AG04449 (cell line): ENCODE results near the gene ZFP36L2.

Experiments
- CTCF ChIA-PET: fragments of 350-600 bp; formaldehyde crosslinking; extraction: SDS; loops from one replicate; lab custom pipeline; 2021; ENCODE audit warnings: antibody characterized with exemption; lab: Yijun Ruan, JAX
- POLR2A ChIA-PET: fragments of 400-600, 350-600 bp; formaldehyde crosslinking; extraction: SDS; loops from one replicate; lab custom pipeline; 2020; ENCODE audit warnings: antibody characterized with exemption, inconsistent platforms; lab: Yijun Ruan, JAX
- DNase-seq: peaks from one replicate; pipeline ENCODE4 v3.0.0-alpha.2; 2010; ENCODE audit warnings: low read depth, low spot score
- H3K4me3 ChIP-seq: 2 replicates; pipeline ENCODE4 v1.5.1; 2011; ENCODE audit warnings: low read depth, mild to moderate bottlenecking, control low read depth, low read length
- TF ChIP-seq, protein P1 (sequence below): IDR thresholded peaks from one replicate; pipeline ENCODE4 v1.5.1; 2011; ENCODE audit warnings: mild to moderate bottlenecking, moderate library complexity, low read length, control low read depth, inconsistent platforms; ENCODE audit not compliant: insufficient read depth; ENCODE audit errors: missing control alignments

Gene ZFP36L2

DNA sequence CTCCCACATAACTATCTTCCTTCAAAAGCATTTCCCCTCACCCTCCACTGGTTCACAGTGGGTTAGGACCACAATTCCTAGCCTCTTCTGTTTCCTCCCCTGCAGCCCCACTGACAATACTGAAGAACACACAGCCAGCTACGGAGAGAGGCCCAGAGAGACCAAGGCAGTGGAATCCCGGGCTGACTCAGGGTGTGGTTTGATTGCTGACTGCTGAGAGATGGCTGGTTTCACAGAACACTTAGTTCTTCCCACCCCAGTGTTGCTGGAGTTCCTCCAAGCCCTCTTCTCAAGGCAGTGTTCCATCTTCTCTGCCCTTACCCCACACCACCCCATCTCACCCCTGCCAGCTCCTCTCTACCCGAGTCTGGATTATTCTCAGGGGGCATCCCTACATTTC lies 43.3 kb upstream of the ZFP36L2 start:
- no peak for DNase-seq
- POLR2A ChIA-PET, result interaction anchor here (1.0 kb wide), 1 partner anchor 157 kb away, joined by 3 read pairs; no protein-coding TSS in a partner anchor
- CTCF ChIA-PET, result interaction anchor here (1.3 to 3.1 kb wide), 4 partner anchors 26 to 215 kb away, joined by 4 to 12 read pairs (median 7); no protein-coding TSS in a partner anchor
- no peak overlapping the region for H3K4me3 ChIP-seq
- TF ChIP-seq, protein P1, sequence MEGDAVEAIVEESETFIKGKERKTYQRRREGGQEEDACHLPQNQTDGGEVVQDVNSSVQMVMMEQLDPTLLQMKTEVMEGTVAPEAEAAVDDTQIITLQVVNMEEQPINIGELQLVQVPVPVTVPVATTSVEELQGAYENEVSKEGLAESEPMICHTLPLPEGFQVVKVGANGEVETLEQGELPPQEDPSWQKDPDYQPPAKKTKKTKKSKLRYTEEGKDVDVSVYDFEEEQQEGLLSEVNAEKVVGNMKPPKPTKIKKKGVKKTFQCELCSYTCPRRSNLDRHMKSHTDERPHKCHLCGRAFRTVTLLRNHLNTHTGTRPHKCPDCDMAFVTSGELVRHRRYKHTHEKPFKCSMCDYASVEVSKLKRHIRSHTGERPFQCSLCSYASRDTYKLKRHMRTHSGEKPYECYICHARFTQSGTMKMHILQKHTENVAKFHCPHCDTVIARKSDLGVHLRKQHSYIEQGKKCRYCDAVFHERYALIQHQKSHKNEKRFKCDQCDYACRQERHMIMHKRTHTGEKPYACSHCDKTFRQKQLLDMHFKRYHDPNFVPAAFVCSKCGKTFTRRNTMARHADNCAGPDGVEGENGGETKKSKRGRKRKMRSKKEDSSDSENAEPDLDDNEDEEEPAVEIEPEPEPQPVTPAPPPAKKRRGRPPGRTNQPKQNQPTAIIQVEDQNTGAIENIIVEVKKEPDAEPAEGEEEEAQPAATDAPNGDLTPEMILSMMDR, result no peak

DNA sequence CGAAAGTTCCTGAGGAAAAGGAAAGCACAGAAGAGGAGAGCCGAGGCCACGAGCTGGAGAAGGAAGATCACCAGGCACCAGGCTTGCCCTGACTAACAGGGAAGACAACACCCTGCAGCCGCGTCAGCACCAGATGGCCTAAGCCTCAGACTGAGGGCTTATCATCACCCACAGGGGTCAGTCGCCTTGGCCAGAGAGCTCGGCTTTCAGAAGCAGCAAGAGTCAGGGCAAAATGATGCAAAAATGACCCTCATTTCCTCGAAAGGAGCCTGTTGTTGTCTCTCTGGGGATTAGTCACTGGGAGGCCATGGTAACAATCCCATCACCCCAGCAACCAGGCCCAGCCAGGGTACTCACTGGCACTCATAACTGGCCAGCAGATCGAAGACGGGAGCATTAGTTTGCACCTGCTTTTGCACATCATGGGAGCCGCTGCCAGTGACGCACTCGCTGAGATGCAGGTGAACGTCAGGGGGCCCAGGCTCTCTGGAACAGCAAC lies 42.7 kb upstream of the ZFP36L2 start:
- DNase-seq, result peak; percentile 52
- ChIA-PET CTCF (interaction anchor here (1.3 to 3.1 kb wide), 4 partner anchors 25 to 216 kb away, joined by 4 to 12 read pairs (median 7); no protein-coding TSS in a partner anchor), POLR2A (interaction anchor here (1.0 kb wide), 1 partner anchor 157 kb away, joined by 3 read pairs; no protein-coding TSS in a partner anchor)
- TF ChIP-seq, protein P1, result no peak
- H3K4me3 ChIP-seq, result no peak overlapping the region

DNA sequence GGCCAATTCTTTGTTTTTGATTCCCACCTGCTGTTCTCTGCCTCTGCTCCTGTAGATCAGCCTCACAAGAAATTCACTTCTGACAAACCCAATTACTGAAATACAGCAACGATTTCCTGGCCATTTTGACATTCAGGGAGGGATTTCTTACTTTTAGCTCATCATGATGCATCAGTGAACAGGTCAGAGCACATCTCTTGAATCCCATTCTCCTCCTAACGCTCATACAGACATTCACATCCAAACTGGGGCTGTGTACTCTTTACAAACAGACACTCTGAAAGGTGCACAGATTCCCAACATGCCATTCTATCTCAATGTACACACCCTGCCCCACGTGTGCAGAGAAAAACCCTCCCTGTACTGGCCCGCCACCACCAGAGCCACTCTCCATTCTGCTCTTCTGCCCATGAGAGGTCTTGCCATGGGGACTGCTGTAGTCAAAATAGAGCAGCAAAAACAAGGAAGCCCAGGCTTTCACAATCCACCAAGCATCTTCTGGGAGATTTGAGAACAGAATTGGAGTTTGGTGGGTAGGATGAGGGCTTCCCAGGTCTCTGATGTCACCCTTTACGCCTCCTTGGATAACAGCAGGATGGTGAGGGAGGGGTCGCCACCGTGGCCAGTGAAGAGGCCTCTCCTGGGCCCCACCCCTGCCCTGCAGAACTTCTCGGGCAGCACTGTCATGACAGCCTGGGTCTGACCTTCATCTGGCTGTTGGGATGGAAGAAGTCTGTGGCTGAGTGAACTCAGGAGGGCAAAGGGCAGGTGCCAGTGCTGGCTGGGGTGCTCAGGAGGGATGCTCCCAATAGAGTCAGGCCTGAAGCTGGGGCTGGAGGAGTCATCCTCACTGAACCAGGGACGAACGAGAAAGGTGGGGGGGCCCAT lies 41.9 kb upstream of the ZFP36L2 start:
- H3K4me3 ChIP-seq, result no peak overlapping the region
- ChIA-PET POLR2A (interaction anchor here (1.0 kb wide), 1 partner anchor 158 kb away, joined by 3 read pairs; no protein-coding TSS in a partner anchor), CTCF (interaction anchor here (0.7 to 3.1 kb wide), 4 partner anchors 39 to 217 kb away, joined by 3 to 12 read pairs (median 10); no protein-coding TSS in a partner anchor)
- no peak for DNase-seq
- TF ChIP-seq, protein P1, result no peak

DNA sequence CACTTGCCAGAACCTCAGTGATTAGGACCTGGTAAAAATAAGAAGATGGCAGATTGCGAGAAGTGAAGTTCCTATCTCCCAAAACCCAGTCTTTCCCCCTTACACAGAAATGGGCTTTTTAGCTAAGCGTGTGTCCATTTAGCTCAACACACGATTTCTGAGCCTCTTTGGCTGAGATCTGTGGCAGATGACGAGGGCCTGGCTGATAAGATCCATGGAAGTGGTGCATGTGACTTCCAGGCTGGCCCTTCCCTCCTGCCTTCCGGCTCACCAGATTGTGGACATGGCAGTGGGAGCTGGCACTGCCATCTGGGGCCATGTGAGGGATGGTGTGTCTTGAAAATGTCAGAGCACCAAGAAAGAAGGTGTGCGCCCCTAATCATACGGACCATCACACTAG lies 41.0 kb upstream of the ZFP36L2 start:
- no peak for DNase-seq
- CTCF ChIA-PET, result interaction anchor here (0.7 to 1.9 kb wide), 3 partner anchors 14 to 216 kb away, joined by 3 to 11 read pairs (median 5); no protein-coding TSS in a partner anchor
- POLR2A ChIA-PET, result no interaction called here
- TF ChIP-seq, protein P1, result no peak
- H3K4me3 ChIP-seq, result no peak overlapping the region

DNA sequence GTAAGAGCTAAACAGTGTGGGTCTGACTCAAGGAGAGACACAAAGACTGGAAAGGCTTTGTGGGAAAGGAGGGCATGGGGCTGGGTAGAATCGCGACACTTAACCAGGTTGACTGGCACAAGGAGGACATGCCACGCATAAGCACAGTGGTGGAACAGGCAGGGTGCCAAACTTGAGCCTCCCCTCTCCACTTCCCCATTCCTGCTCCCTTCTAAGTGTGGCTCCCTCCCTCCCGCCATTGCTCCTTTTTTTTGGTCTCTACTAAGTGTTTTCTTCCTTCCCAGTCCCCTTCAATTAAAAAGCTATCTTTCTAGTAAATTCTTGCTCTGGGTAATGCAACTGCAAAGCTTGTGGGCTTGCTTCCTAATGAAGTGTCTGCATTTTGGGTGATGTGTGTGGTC lies 40.3 kb upstream of the ZFP36L2 start:
- H3K4me3 ChIP-seq, result no peak overlapping the region
- CTCF ChIA-PET, result interaction anchor here (1.4 to 1.9 kb wide), 2 partner anchors 14 to 37 kb away, joined by 5 to 11 read pairs; no protein-coding TSS in a partner anchor
- POLR2A ChIA-PET, result interaction anchor here (0.5 kb wide), 1 partner anchor 114 kb away, joined by 3 read pairs; no protein-coding TSS in a partner anchor
- DNase-seq, result no peak
- TF ChIP-seq, protein P1, result no peak

DNA sequence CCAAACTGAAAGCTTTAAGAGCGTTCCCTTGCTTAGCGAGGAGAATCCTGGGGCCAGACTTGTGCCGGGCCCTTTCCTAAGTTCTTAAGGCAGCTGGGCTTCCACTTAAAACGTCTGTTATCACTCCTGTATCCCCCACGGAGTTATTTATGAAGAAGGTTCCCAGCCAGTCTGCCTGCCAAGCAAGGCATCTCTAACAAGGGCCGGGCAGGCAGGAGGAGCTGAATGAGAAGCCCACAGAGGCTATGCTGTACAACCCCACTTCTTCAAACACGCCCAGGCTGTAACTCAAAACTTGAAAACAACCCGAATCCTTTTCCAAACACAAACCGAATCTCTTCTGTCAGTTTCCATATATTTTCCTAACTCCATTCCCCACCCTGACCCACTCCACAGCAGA lies 39.0 kb upstream of the ZFP36L2 start:
- DNase-seq, result no peak
- TF ChIP-seq, protein P1, result no peak
- H3K4me3 ChIP-seq, result no peak overlapping the region
- CTCF ChIA-PET, result interaction anchor here (1.2 kb wide), 2 partner anchors 36 to 317 kb away, joined by 3 to 7 read pairs; no protein-coding TSS in a partner anchor
- POLR2A ChIA-PET, result no interaction called here
